NCI-H2107 treated with DMSO at 0.1 percent for 48 hours (cell line): Measurements from ENCODE around the gene UNC93B1.

Source experiments
- DNase-seq: peaks from one replicate; lab custom pipeline; 2025; ENCODE audit not compliant: unreplicated experiment; lab: John Stamatoyannopoulos, UW

Gene UNC93B1

DNA sequence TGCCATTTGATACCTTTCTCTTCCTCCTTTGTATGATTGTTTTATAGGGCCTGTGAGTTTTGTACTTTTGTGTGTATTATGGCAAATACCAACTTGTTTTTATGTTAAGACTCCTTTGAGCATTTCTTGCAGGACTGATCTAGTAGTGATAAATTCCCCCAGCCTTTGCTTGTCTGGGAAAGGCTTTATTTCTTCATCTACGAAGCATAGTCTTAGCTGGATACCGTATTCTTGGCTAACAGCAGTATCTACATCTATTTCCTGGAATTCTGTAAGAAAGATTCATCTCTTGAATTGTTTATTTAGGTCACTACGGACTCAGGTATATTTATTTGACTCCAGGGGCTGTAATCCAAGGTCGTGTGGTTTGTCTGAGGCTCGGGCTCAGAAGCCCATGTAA lies 20.6 kb upstream of the UNC93B1 start:
- DNase-seq = no peak

DNA sequence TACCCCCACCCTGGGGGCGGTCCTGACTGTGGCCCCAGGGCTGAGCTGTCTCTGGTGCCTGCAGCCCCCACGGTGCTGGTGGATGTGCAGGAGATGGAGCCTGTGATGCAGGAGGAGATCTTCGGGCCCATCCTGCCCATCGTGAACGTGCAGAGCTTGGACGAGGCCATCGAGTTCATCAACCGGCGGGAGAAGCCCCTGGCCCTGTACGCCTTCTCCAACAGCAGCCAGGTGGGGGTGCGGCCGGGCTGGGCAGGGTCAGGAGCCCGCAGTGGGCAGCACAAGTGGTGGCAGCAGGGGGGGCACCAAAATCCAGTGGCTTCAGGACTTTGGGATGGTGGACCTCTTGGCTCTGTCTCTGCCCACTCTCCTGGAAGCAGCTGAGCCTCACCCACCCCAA lies 18.6 kb upstream of the UNC93B1 start:
- DNase-seq = no peak

DNA sequence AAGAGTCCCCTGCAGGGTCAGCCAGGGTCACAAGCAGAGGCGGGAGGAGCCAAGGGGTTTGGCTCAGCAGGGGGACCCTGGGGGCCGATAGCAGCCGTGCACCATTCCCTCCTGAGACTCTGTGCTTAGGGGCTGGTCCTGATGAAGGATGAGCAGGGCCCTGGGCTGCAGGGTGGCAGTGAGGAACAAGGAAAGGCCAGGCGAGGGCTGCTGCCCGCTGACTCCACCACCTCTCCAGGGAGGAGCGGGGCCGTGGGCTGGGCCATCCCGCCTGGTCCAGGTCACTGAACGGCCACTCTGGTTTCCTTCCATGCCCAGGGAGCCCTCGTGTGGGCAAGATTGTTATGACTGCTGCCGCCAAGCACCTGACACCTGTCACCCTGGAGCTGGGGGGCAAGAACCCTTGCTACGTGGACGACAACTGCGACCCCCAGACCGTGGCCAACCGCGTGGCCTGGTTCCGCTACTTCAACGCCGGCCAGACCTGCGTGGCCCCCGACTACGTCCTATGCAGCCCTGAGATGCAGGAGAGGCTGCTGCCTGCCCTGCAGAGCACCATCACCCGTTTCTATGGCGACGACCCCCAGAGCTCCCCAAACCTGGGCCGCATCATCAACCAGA lies 17.4 kb upstream of the UNC93B1 start:
- no peak for DNase-seq

DNA sequence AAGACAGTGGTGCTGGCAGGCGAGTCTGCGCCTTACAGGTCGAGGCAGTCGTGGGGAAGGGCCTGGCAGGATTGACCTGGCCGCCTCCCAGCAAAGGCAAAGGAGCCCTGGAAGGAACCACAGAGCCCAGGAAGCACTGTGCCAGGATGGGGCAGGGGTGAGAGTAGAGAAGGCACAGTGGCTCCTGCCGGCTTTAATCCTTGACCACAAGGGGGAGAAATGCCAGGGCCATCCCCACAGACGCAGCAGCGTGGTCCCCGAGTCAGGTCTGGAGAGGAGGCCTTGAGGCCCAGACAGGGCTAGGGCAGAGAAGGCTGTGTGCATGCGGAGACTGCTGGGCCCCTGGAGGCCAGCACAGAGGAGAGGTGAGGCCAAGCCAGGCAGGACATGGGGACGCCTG lies 16.7 kb upstream of the UNC93B1 start:
- no peak for DNase-seq

DNA sequence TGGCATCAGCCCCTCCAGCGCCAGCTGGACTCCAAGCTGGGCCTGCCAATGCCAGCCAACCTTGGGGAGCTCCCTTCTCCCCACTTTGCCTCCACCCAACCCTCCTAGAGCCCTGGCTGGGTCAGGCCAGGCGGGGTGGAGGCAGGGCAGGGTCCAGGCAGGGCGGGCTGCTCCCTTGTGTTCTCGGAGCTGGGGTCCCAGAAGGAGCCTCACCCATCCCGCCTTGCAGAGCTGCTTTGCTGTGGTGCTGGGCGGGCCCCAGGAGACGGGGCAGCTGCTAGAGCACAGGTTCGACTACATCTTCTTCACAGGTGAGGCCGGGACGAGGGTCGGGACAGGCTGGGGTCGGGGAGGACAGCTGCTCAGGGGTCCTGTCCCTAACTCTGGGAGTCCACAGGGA lies 15.6 kb upstream of the UNC93B1 start:
- no peak for DNase-seq

DNA sequence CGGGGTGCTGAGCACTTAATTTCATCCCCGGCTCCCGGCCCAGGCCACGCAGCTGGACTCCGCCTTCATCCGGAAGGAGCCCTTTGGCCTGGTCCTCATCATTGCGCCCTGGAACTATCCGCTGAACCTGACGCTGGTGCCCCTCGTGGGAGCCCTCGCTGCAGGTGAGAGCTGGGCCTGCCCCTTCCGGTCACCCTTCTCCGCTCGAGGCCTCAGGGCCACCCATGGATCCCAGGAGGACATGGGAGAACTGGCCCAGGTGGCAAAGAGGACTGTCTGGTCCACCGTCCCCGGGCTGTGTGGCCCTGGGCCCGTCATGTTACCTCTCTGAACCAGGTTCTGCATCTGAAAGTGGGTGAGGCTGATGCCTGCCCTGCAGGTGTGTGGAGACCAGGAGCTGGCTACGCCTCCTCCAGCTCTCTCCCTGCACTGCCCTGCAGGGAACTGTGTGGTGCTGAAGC lies 14.9 kb upstream of the UNC93B1 start:
- DNase-seq = no peak

DNA sequence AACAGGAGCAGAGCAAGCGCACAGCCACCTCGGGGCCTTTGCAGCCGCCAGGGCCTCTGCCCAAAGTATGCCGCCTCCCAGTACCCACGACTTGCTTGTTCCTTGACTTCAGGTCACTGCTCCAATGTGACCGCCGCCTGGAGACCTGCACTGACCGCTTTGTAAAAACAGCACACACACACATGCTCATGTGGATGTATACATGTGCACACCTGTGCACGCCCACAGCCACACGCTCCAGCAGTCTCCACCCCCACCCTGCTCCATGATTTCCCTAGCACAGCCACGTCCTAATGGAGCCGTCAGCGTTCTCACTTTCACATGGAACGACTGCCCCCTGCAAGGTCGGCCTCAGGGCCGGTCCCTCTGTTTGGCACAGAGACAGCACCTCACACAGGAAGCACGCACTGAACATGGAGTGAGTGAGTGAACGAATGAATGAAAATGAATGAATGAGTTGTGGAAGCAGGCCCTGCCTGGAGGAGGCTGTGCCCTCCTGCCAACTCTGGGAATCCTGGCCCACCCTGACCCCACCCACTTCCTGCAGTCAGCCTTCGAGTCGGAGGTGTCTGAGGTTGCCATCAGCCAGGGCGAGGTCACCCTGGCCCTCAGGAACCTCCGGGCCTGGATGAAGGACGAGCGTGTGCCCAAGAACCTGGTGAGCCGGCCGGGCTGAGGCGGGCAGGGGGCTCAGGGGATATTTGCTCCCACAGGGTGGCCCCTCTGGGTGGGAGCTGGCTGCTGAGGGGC lies 14.3 kb upstream of the UNC93B1 start:
- DNase-seq = no peak

DNA sequence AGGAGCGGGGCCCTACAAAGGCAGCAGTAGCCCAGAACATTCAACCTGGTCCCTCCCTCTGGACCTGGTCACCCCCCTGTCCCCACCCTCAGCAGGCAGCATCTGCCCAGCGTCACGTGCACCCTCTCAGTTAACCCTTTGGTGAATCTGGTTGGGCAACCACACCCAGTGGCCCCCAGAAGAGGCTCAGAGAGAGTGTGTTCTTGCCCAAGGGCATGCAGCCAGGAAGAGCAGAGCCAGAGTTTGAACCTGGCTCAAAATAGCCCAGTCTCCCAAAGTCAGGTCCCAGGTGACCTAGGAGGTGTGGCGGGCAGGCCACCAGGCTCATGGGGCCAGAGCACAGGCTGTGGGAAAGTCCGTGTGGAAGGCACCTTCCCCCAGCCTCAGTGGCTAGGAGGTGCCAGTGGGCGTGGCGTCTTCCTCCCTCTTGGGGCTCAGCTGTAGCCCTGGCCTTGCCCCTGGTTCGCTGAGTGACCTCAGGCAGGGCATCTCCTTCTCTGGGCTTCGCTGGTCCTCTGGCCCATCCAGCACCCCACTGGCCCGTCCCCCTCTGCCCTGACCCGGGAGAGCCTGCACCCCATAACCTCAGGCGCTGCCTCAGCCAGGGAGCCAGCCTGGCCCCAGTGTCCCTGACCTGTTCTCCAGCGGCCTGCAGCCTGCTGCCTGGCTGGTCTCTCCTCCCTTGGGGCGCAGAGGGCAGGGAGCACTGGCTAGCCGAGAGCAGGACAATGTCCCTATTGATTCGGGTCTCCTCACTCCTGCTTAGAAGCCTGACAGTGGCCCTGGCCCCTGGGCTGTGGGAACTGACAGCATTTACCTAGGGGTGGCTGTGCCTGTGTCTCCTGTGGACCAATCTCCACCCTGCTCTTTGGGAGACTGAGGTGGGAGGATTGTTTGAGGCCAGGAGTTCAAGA lies 13.3 kb upstream of the UNC93B1 start:
- DNase-seq = no peak

DNA sequence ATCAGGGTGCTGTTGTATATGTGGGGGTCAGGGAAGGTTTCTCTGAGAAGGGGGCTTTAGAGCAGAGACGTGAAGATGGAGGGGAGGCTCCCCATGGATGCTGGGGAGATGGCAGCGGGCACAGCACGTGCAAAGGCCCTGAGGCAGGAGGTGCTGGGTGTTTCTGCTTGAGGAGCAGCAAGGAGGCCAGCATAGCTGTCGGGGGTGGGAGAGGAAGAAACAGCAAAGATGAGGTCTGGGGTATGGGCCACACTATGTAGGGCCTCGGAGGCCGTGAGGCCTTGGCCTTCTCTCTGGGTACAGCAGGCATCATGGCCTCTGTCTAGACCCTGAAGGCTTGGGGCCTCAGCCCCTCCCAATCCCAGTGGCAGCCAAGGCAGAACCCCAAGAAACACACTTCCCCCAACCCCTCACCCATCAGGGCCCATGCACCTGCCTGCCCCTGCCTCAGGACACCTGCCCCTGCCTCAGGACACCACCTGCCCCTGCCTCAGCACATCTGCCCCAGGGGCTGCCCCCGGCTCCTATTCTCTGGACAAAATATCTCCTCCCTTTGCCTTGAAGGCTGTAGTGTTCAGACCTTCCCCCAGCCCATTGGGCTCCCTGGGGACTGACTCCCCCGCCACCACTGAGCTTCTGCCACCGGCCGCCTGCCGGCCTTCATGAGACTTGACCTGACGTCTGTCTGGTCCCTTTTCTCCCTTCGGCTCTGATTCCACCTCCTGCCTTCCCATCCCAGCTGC lies 12.4 kb upstream of the UNC93B1 start:
- no peak for DNase-seq

DNA sequence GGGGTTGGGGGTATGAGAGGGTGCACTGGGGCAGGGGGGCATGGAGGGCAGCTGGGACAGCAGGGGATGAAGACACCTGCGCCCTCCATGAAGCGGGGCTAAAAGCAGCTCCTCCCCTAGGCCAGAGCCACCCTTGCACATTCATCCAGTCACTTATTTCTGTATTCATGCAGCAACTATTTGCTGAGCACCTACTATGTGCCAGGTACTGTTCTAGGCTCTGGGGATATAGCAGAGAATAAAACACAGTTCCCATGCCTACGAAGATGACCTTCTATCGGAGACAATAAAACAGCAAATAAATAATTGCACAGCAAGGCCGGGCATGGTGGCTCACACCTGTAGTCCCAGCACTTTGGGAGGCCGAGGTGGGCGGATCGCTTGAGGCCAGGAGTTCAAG lies 11.6 kb upstream of the UNC93B1 start:
- DNase-seq = no peak

DNA sequence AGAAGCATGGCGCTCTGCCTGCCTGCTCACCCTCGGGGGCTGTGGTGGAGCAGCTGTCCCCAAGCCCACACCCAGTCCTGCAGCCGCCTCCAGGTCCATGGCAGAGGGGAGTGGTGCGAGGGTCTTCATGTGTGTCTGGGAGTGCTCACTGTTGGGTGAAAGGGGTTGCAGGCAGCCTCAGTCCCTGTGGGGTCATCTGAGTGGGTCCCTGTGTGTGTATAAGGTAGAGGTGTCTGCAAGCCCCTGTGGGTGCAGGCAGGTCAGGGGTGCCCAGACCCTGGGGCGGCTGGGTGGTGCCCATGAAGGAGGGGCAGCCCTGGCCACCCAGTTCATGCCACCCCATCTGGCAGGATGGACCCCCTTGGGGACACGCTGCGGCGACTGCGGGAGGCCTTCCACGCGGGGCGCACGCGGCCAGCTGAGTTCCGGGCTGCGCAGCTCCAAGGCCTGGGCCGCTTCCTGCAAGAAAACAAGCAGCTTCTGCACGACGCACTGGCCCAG lies 11.1 kb upstream of the UNC93B1 start:
- DNase-seq = no peak

DNA sequence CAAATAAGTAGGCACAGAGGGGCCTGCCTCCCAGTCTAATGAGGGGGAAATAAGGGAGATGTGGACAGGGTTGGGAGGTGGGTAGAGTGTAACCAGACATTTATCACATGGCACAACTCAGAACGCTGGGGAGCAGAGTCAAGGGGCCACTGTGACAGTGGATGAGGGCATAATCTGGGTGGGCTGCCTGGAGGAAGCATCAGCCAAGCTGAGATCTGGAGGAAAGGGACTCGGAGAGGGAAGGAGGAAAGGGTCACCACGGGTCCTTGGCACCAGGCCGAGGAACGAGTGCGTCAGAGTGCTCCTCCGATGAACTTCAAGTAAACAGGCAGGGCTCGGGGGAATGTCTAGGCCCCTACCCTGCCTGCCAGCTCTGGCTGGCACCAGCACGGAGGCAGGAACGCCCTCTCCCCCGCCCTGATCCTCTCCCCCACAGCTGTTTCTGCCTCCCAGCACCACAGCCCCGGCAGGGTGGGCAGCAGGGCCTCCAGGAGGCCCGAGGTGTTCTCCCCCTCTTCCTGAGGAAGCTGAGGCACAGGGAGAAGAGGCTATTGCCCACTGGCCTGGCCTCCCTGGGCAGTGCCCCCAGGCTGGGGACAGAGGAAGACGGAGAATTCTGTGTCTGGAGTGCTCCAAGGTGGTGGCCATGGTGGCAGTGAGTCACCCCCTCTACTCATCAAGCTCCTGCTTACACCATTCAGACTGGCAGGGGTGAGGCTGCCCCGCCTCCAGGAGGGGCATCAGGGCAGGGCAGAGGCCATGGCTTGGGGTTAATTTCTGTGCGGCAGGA lies 10.5 kb upstream of the UNC93B1 start:
- no peak for DNase-seq

DNA sequence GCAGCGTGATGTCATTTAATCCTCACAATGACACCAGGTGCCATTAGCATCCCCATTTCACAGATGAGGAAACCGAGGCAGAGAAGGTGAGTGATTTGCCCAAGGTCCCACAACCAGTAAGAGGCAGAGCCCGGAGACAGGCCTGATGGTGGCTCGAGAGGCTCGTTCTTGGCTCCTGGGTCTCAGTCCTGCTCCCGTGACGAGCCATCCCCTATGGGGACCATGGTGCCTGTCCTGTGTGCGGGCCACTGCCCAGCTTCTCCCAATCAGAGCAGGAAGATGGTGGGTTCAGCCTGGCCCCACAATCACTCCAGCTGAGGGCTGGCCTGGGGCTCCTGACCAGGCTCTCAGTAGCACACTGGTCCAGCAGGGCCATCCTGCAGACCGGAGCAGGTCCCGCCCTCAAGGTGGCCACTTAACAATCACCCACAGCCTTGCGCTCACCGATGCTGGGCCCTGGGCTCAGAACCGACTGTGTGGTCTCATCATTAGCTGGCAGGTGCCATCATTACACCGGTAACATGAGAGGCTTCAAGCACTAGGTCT lies 9.8 kb upstream of the UNC93B1 start:
- DNase-seq = no peak

DNA sequence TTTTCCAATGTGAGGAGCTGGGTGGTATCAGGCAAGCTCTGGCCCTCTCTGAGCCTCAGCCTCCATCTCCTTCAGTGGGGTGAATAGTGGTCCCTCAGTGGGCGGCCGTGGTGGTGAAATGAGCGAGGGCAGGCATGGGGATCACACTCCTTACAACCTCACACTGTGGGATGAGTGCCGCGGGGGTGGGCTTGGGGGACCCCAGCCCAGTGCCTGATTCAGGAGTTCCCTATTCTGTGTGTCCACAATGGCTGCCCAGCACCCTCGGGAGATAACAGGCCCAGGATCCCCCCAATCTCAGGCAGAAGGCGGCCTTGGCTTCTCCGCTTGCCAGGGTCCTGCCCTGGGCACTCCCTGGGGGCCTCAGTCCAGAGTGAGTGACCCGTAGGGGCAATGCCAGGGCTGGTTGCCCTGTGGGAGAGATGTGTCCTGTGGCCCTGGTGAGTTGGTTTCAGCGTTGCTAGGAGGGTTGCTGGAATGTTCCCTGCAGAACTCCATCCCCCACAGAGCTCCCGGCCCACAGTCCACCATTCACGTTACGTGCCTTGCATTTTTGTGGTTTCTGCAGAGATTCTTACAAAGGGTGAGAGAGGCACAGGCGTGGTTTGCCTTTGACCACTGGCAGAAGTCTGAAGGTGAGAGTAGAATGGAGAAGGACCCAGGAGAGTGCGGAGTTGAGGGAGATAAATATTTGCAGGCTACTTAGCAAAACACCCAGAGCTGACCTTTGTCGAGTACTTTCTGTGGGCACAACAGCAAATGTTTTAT lies 9.1 kb upstream of the UNC93B1 start:
- DNase-seq = no peak

DNA sequence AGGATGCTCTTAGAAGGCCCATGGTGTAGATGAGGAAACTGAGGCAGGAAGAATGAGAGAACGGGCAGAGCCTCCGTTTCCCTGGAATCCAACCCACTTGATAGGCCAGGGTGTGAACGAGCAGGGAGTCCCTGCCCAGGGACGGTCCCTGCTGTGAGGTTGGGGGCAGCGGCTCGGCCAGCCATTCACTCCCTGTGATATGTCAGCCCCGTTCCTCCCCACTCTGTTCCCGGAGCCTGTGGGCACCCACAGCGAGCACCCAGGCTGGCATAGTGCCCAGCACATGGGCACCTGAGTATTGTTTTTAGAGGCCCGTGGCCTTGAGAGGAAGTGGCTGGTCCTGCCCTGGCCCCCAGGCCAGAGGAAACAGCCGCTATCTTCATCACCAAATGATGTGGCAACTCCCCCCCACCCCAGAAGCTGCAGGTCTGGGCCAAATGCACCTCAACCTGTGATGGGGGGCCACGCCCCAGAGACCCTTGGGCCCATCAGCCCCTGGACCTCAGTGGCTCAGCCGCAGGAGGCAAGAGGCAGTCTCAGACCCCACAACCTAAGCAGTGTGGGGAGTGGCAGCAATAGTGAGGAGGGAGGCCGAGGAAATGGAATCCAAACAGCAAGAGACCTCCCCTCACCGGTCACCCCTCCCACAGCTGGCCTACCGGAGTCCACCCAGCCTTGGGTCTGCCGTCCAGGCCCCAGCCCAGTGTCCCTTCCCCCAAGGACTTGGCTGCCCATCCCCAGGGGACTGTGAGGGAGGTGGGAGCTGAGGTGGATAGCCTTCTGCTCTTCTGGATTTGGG lies 8.3 kb upstream of the UNC93B1 start:
- DNase-seq = no peak

DNA sequence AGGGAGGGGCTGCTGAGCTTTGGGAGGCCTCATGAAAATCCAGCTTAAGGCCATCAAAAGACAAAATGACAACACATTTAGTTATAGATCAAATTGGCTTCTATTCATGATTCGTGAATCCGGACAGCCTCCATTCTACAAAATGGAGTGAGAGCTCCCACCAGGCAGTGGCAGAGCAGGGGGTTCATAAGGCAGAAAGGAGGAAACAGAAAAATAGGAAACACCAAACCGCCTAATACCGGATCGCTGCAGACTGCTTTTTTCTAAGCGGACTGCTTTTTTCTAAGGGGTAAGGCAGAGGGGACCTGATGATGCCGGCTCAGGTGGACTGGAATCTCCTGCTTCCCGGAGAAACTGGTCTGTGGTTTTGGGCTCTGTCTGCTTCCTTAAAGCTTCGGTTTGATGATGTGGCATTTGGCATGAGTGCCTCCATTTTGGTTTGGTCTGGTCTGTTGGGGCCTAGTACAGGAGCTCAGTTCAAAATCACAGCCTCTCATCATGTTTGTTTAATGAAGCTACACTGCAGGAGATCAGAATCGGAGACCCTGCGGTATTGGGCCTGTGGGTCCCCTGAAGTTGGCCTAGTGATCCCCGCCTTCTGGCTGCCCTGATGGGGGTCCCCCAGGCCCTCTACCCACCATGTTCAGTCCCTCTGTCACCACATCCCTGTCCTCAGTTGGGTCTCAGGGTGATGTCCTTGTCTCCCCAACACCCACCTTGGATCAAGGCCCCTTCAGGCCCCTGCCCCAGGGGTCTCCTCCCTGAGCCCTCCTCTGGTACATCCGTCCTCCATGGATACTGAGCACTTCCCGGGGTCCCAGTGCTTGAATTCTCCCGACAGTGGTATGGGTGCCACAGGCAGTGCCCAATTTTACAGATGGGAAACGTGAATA lies 7.4 kb upstream of the UNC93B1 start:
- no peak for DNase-seq
